ENCODE data around the gene ZNF396.

- TF ChIP-seq REST (IDR thresholded peaks at IDR 0.05; ENCODE audit: unreplicated experiment), result no peak
- no peak for TF ChIP-seq CTCF (conservative IDR thresholded peaks at IDR 0.05; ENCODE audit: low read depth in 2 of 2)
- no peak for TF ChIP-seq JUNB (IDR thresholded peaks at IDR 0.05; ENCODE audit: unreplicated experiment)
- no peak for TF ChIP-seq POLR2AphosphoS5 (IDR thresholded peaks at IDR 0.05; ENCODE audit: low read depth)
- no peak for TF ChIP-seq EZH2 (IDR thresholded peaks at IDR 0.05; ENCODE audit: low read depth, unreplicated experiment)
- no peak for TF ChIP-seq STAT1 (IDR thresholded peaks at IDR 0.05; ENCODE audit: unreplicated experiment)
- TF ChIP-seq EZH2phosphoT487 (IDR thresholded peaks at IDR 0.05; ENCODE audit: unreplicated experiment), result no peak
Measured at GRCh38 chr18:35413163-35413511, 36.0 kb upstream of the ZNF396 start.

Data from GM23338 (cell line).